ENCODE data around the gene ZNF546. TPM values are rescaled to one million over a fixed set of nuclear protein-coding genes. Genes with fewer than 3 reads are reported as not detected.

ZNF546 gene
- total RNA-seq, 4 donors from 2014 or later: 3.1 to 11.1 (median 8.1) TPM

GRCh38 chr19:40070058-40070457, 73.2 kb downstream of the ZNF546 start:
- TF ChIP-seq CTCF (IDR thresholded peaks at IDR 0.05; ENCODE audit: low read depth): no peak

Other genes with a start within 250 kb of the ZNF546 start
- not detected for gene LEUTX, start 218.2 kb upstream of the ZNF546 start, total RNA-seq
- 10 to 100 TPM in 1 of 4 donors, 1 to 10 TPM in 3; 4.9 to 15.6 (median 8.7) TPM for gene DYRK1B, start 162.9 kb upstream of the ZNF546 start, total RNA-seq
- 100 to 1,000 TPM; 101 to 168 (median 104) TPM for gene FBL, start 150.7 kb upstream of the ZNF546 start, total RNA-seq
- 100 to 1,000 TPM in 2 of 4 donors, 10 to 100 TPM in 2; 11.9 to 321 (median 115) TPM for gene FCGBP, start 62.4 kb upstream of the ZNF546 start, total RNA-seq
- gene PSMC4, start 25.9 kb upstream of the ZNF546 start, total RNA-seq: 10 to 100 TPM; 61.9 to 76.6 (median 66.9) TPM
- 10 to 100 TPM in 3 of 4 donors, 1 to 10 TPM in 1; 10.0 to 24.3 (median 17.8) TPM for gene ZNF780B, start 59.2 kb downstream of the ZNF546 start, total RNA-seq
- 10 to 100 TPM in 3 of 4 donors, 1 to 10 TPM in 1; 7.0 to 14.5 (median 12.4) TPM for gene ZNF780A, start 93.9 kb downstream of the ZNF546 start, total RNA-seq
- gene MAP3K10, start 194.4 kb downstream of the ZNF546 start, total RNA-seq: 10 to 100 TPM in 1 of 4 donors, 1 to 10 TPM in 3; 1.5 to 13.9 (median 4.1) TPM
- gene TTC9B, start 221.3 kb downstream of the ZNF546 start, total RNA-seq: not detected
- 1 to 10 TPM in 2 of 4 donors, not detected in 2; 1.5 TPM for gene CCNP, start 229.6 kb downstream of the ZNF546 start, total RNA-seq